ENCODE measurements around the gene KRTAP9-7. TPM values are rescaled to one million over a fixed set of nuclear protein-coding genes. Genes with fewer than 3 reads are reported as not detected.

Gene KRTAP9-7
- total RNA-seq, 1 donor: not detected

- no peak overlapping the region for H3K4me3 ChIP-seq (ENCODE audit: low read depth, low read length)
- TF ChIP-seq, protein P1, sequence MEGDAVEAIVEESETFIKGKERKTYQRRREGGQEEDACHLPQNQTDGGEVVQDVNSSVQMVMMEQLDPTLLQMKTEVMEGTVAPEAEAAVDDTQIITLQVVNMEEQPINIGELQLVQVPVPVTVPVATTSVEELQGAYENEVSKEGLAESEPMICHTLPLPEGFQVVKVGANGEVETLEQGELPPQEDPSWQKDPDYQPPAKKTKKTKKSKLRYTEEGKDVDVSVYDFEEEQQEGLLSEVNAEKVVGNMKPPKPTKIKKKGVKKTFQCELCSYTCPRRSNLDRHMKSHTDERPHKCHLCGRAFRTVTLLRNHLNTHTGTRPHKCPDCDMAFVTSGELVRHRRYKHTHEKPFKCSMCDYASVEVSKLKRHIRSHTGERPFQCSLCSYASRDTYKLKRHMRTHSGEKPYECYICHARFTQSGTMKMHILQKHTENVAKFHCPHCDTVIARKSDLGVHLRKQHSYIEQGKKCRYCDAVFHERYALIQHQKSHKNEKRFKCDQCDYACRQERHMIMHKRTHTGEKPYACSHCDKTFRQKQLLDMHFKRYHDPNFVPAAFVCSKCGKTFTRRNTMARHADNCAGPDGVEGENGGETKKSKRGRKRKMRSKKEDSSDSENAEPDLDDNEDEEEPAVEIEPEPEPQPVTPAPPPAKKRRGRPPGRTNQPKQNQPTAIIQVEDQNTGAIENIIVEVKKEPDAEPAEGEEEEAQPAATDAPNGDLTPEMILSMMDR (IDR thresholded peaks at IDR 0.05; ENCODE audit: insufficient read depth, low read length): peak; percentile 6
- no peak for DNase-seq (ENCODE audit: low read depth)
Observed at GRCh38 chr17:41324180-41325075, 48.9 kb downstream of the KRTAP9-7 start.

DNA sequence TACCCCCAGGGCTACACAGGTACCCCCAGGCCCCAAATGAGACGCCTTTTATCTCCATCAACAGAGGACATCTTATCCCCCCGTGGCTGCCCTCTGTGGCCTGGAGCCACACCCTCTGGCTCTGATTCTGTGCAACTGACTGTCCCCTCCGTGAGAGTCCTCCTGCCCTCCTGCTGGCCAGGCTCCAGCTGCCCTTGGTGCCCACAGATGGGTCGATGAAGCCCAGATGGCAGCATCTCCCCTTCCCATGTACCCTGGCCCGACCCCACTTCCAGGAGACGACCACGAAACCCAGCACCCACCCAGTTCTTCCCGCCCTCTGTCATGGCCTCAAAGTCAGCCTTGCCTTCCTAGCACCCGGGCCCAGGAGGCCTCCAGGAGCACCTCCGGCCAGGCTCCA is 49.6 kb downstream of the KRTAP9-7 start:
- H3K4me3 ChIP-seq (ENCODE audit: low read depth, low read length): no peak overlapping the region
- no peak for DNase-seq (ENCODE audit: low read depth)
- TF ChIP-seq, protein P1 (IDR thresholded peaks at IDR 0.05; ENCODE audit: insufficient read depth, low read length): no peak

- H3K4me3 ChIP-seq (ENCODE audit: low read depth, low read length): no peak overlapping the region
- DNase-seq (ENCODE audit: low read depth): no peak
- TF ChIP-seq, protein P1 (IDR thresholded peaks at IDR 0.05; ENCODE audit: insufficient read depth, low read length): no peak
Observed at GRCh38 chr17:41325611-41326010, 50.1 kb downstream of the KRTAP9-7 start.

Small RNA genes lying within 50 kb of the gene (small RNA-seq; reads per million reads assigned to genes)
- gene KRTAP9-10P: not detected

Other genes with a start within 250 kb of the KRTAP9-7 start
- 1.4 TPM in 1 of 2 replicates, not detected in the other for gene KRTAP1-5, start 248.5 kb upstream of the KRTAP9-7 start, total RNA-seq (ENCODE audit: low replicate concordance)
- not detected in 2 replicates for gene KRTAP1-4, start 245.5 kb upstream of the KRTAP9-7 start, total RNA-seq (ENCODE audit: low replicate concordance)
- not detected in 2 replicates for gene KRTAP1-3, start 240.8 kb upstream of the KRTAP9-7 start, total RNA-seq (ENCODE audit: low replicate concordance)
- not detected in 2 replicates for gene KRTAP1-1, start 234.2 kb upstream of the KRTAP9-7 start, total RNA-seq (ENCODE audit: low replicate concordance)
- gene KRTAP2-1, start 228.4 kb upstream of the KRTAP9-7 start, total RNA-seq (ENCODE audit: low replicate concordance): not detected in 2 replicates
- gene KRTAP2-2, start 220.5 kb upstream of the KRTAP9-7 start, total RNA-seq (ENCODE audit: low replicate concordance): not detected in 2 replicates
- gene KRTAP2-3, start 215.6 kb upstream of the KRTAP9-7 start, total RNA-seq (ENCODE audit: low replicate concordance): not detected in 2 replicates
- not detected in 2 replicates for gene KRTAP2-4, start 209.8 kb upstream of the KRTAP9-7 start, total RNA-seq (ENCODE audit: low replicate concordance)
- not detected in 2 replicates for gene KRTAP4-7, start 191.5 kb upstream of the KRTAP9-7 start, total RNA-seq (ENCODE audit: low replicate concordance)
- gene KRTAP4-8, start 177.6 kb upstream of the KRTAP9-7 start, total RNA-seq (ENCODE audit: low replicate concordance): not detected in 2 replicates
- gene KRTAP4-16, start 173.5 kb upstream of the KRTAP9-7 start, total RNA-seq (ENCODE audit: low replicate concordance): not detected in 2 replicates
- gene KRTAP4-9, start 170.3 kb upstream of the KRTAP9-7 start, total RNA-seq (ENCODE audit: low replicate concordance): not detected in 2 replicates
- not detected in 2 replicates for gene KRTAP4-11, start 157.3 kb upstream of the KRTAP9-7 start, total RNA-seq (ENCODE audit: low replicate concordance)
- gene KRTAP4-12, start 151.5 kb upstream of the KRTAP9-7 start, total RNA-seq (ENCODE audit: low replicate concordance): not detected in 2 replicates
- not detected in 2 replicates for gene KRTAP4-6, start 135.2 kb upstream of the KRTAP9-7 start, total RNA-seq (ENCODE audit: low replicate concordance)
- gene KRTAP4-5, start 125.9 kb upstream of the KRTAP9-7 start, total RNA-seq (ENCODE audit: low replicate concordance): not detected in 2 replicates
- not detected in 2 replicates for gene KRTAP4-4, start 115.0 kb upstream of the KRTAP9-7 start, total RNA-seq (ENCODE audit: low replicate concordance)
- not detected in 2 replicates for gene KRTAP4-3, start 107.5 kb upstream of the KRTAP9-7 start, total RNA-seq (ENCODE audit: low replicate concordance)
- gene KRTAP4-2, start 97.5 kb upstream of the KRTAP9-7 start, total RNA-seq (ENCODE audit: low replicate concordance): not detected in 2 replicates
- not detected in 2 replicates for gene KRTAP4-1, start 90.8 kb upstream of the KRTAP9-7 start, total RNA-seq (ENCODE audit: low replicate concordance)
- not detected in 2 replicates for gene KRTAP9-1, start 85.8 kb upstream of the KRTAP9-7 start, total RNA-seq (ENCODE audit: low replicate concordance)
- gene KRTAP9-2, start 49.0 kb upstream of the KRTAP9-7 start, total RNA-seq (ENCODE audit: low replicate concordance): not detected in 2 replicates
- gene KRTAP9-3, start 43.2 kb upstream of the KRTAP9-7 start, total RNA-seq (ENCODE audit: low replicate concordance): not detected in 2 replicates
- not detected in 2 replicates for gene KRTAP9-8, start 37.7 kb upstream of the KRTAP9-7 start, total RNA-seq (ENCODE audit: low replicate concordance)
- gene KRTAP9-4, start 26.0 kb upstream of the KRTAP9-7 start, total RNA-seq (ENCODE audit: low replicate concordance): not detected in 2 replicates
- gene KRTAP9-9, start 20.3 kb upstream of the KRTAP9-7 start, total RNA-seq (ENCODE audit: low replicate concordance): not detected in 2 replicates
- gene KRTAP9-6, start 10.3 kb upstream of the KRTAP9-7 start, total RNA-seq (ENCODE audit: low replicate concordance): not detected in 2 replicates
- gene KRTAP29-1, start 27.2 kb downstream of the KRTAP9-7 start, total RNA-seq (ENCODE audit: low replicate concordance): not detected in 2 replicates
- not detected in 2 replicates for gene KRTAP16-1, start 33.6 kb downstream of the KRTAP9-7 start, total RNA-seq (ENCODE audit: low replicate concordance)
- gene KRTAP17-1, start 40.0 kb downstream of the KRTAP9-7 start, total RNA-seq (ENCODE audit: low replicate concordance): not detected in 2 replicates
- gene KRT33A, start 75.1 kb downstream of the KRTAP9-7 start, total RNA-seq (ENCODE audit: low replicate concordance): not detected in 2 replicates
- gene KRT33B, start 94.1 kb downstream of the KRTAP9-7 start, total RNA-seq (ENCODE audit: low replicate concordance): not detected in 2 replicates
- 0.45 TPM in 1 of 2 replicates, not detected in the other for gene KRT34, start 106.6 kb downstream of the KRTAP9-7 start, total RNA-seq (ENCODE audit: low replicate concordance)
- gene KRT31, start 121.9 kb downstream of the KRTAP9-7 start, total RNA-seq (ENCODE audit: low replicate concordance): 0.09 TPM in 1 of 2 replicates, not detected in the other
- not detected in 2 replicates for gene KRT37, start 148.9 kb downstream of the KRTAP9-7 start, total RNA-seq (ENCODE audit: low replicate concordance)
- gene KRT38, start 165.3 kb downstream of the KRTAP9-7 start, total RNA-seq (ENCODE audit: low replicate concordance): not detected in 2 replicates
- 0.09 TPM in 1 of 2 replicates, not detected in the other for gene KRT32, start 191.7 kb downstream of the KRTAP9-7 start, total RNA-seq (ENCODE audit: low replicate concordance)
- not detected in 2 replicates for gene KRT35, start 205.5 kb downstream of the KRTAP9-7 start, total RNA-seq (ENCODE audit: low replicate concordance)
- gene KRT36, start 214.2 kb downstream of the KRTAP9-7 start, total RNA-seq (ENCODE audit: low replicate concordance): not detected in 2 replicates
- gene KRT13, start 229.9 kb downstream of the KRTAP9-7 start, total RNA-seq (ENCODE audit: low replicate concordance): not detected in 2 replicates
- 0.63 TPM in 1 of 2 replicates, not detected in the other for gene KRT15, start 243.2 kb downstream of the KRTAP9-7 start, total RNA-seq (ENCODE audit: low replicate concordance)

Measured in fibroblast of the aortic adventitia (primary cell).